H1 (cell line): ENCODE data around the gene CD180. TPM values are rescaled to one million over a fixed set of nuclear protein-coding genes. Genes with fewer than 3 reads are reported as not detected.

ENCODE experiments used
- CTCF ChIA-PET: fragments of 300-600 bp; sonication (Branson Sonifier 250); formaldehyde crosslinking; loops from one replicate; lab custom pipeline; 2021; ENCODE audit not compliant: partially characterized antibody; lab: Charles Lee
- POLR2A ChIA-PET: fragments of 300-600 bp; sonication (Branson Sonifier 250); formaldehyde crosslinking; loops from one replicate; lab custom pipeline; 2021; ENCODE audit warnings: inconsistent platforms; ENCODE audit not compliant: partially characterized antibody; lab: Charles Lee
- DNase-seq, 2 experiments: peaks; one replicate each; pipeline versions ENCODE4 v3.0.0 to v3.0.0-alpha.2; 2010 to 2022; ENCODE audit warnings: low spot score in 2 of 2, low read depth in 1 of 2, mixed read lengths in 1 of 2
- FAIRE-seq: peaks from 2 replicates; lab custom pipeline; 2011; peaks lifted over from hg19 to GRCh38; lab: Jason Lieb, UNC
- H2AFZ ChIP-seq: 2 replicates; pipeline ENCODE4 v1.8.1; 2012; ENCODE audit warnings: low read length, inconsistent platforms
- H2AK5ac ChIP-seq: 2 replicates; pipeline ENCODE4 v1.6.1; 2013; ENCODE audit warnings: low read depth, low read length
- H2BK120ac ChIP-seq: replicated peaks from 2 replicates; pipeline ENCODE3; 2013; ENCODE audit warnings: low read depth, low read length, inconsistent platforms
- H2BK12ac ChIP-seq: 2 replicates; pipeline ENCODE4 v1.6.1; 2013; ENCODE audit warnings: low read depth, low read length
- H2BK15ac ChIP-seq: 2 replicates; pipeline ENCODE4 v1.6.1; 2013; ENCODE audit warnings: low read length
- H2BK20ac ChIP-seq: 2 replicates; pipeline ENCODE4 v1.6.1; 2013; ENCODE audit warnings: low read length
- H2BK5ac ChIP-seq: 2 replicates; pipeline ENCODE4 v1.6.1; 2013; ENCODE audit warnings: low read depth, low read length
- H3K14ac ChIP-seq: 2 replicates; pipeline ENCODE4 v1.6.1; 2013; ENCODE audit warnings: inconsistent platforms; ENCODE audit not compliant: insufficient read length
- H3K18ac ChIP-seq: 2 replicates; pipeline ENCODE4 v1.6.1; 2013; ENCODE audit warnings: low read length; ENCODE audit errors: extremely low read depth
- H3K23ac ChIP-seq: 2 replicates; pipeline ENCODE4 v1.6.1; 2013; ENCODE audit warnings: inconsistent platforms; ENCODE audit not compliant: insufficient read length
- H3K23me2 ChIP-seq: 2 replicates; pipeline ENCODE4 v1.6.1; 2013; ENCODE audit warnings: low read depth, low read length
- H3K27ac ChIP-seq: 2 replicates; pipeline ENCODE4 v1.6.1; 2011; ENCODE audit warnings: low read depth, low read length, inconsistent platforms
- H3K27me3 ChIP-seq, 4 experiments: replicated peaks in 1 of 4; 1 replicate in 1 of 4; 2 replicates in 3 of 4; pipeline versions ENCODE4 v1.6.1 to v1.8.1; 2011 to 2013; ENCODE audit warnings: low read length in 3 of 4, mild to moderate bottlenecking in 3 of 4, inconsistent platforms in 2 of 4, mixed read lengths in 2 of 4, moderate library complexity in 1 of 4; ENCODE audit not compliant: control insufficient read depth in 3 of 4, insufficient read depth in 3 of 4; ENCODE audit errors: extremely low read depth in 1 of 4
- H3K36me3 ChIP-seq, 4 experiments: 2 replicates each; pipeline versions ENCODE4 v1.6.1 to v1.8.1; 2011 to 2013; ENCODE audit warnings: mild to moderate bottlenecking in 4 of 4, low read length in 3 of 4, moderate library complexity in 2 of 4, control low read depth in 1 of 4, inconsistent platforms in 1 of 4; ENCODE audit not compliant: insufficient read depth in 4 of 4, control insufficient read depth in 2 of 4
- H3K4ac ChIP-seq: replicated peaks from 2 replicates; pipeline ENCODE3; 2013; ENCODE audit warnings: low read length, low read depth, mixed read lengths, inconsistent platforms; ENCODE audit not compliant: insufficient read length
- H3K4me1 ChIP-seq, 4 experiments: replicated peaks in 1 of 4; 1 replicate in 1 of 4; 2 replicates in 3 of 4; pipeline versions ENCODE4 v1.6.1 to v1.8.1; 2011 to 2013; ENCODE audit warnings: low read length in 3 of 4, inconsistent platforms in 2 of 4, mixed read lengths in 1 of 4; ENCODE audit not compliant: insufficient read depth in 4 of 4, control insufficient read depth in 3 of 4
- H3K4me2 ChIP-seq, 2 experiments: 2 replicates each; pipeline versions ENCODE4 v1.6.1 to v1.8.1; 2011 to 2013; ENCODE audit warnings: low read depth in 2 of 2, low read length in 2 of 2, control low read depth in 1 of 2, inconsistent platforms in 1 of 2, mild to moderate bottlenecking in 1 of 2; ENCODE audit not compliant: insufficient read depth in 1 of 2
- H3K4me3 ChIP-seq, 4 experiments: fragments of 200-600, 300-600 bp in 1 of 4; sonication (generic), shearing (Covaris generic), sonication (Bioruptor Twin) in 1 of 4; 2 replicates each; pipeline versions ENCODE4 v1.5.1 to v1.8.1; 2011 to 2016; ENCODE audit warnings: low read length in 4 of 4, low read depth in 3 of 4, control low read depth in 2 of 4, inconsistent platforms in 2 of 4, mild to moderate bottlenecking in 2 of 4, mixed read lengths in 1 of 4, moderate library complexity in 1 of 4; ENCODE audit not compliant: insufficient read depth in 2 of 4; ENCODE audit errors: extremely low read depth in 1 of 4
- H3K56ac ChIP-seq: replicated peaks from 2 replicates; pipeline ENCODE3; 2013; ENCODE audit warnings: low read depth, mild to moderate bottlenecking, mixed read lengths, low read length, inconsistent platforms; ENCODE audit not compliant: insufficient read length
- H3K79me1 ChIP-seq: 2 replicates; pipeline ENCODE4 v1.6.1; 2013; ENCODE audit warnings: low read depth, low read length, control low read depth
- H3K79me2 ChIP-seq, 2 experiments: 2 replicates each; pipeline versions ENCODE4 v1.6.1 to v1.8.1; 2012 to 2013; ENCODE audit warnings: low read length in 2 of 2, mild to moderate bottlenecking in 2 of 2, inconsistent platforms in 1 of 2; ENCODE audit not compliant: insufficient read depth in 2 of 2, control insufficient read depth in 1 of 2
- H3K9ac ChIP-seq, 4 experiments: replicated peaks in 1 of 4; 1 replicate in 1 of 4; 2 replicates in 3 of 4; pipeline versions ENCODE4 v1.6.1 to v1.8.1; 2011 to 2013; ENCODE audit warnings: low read depth in 3 of 4, low read length in 3 of 4, control low read depth in 2 of 4, mild to moderate bottlenecking in 2 of 4, moderate library complexity in 2 of 4, inconsistent platforms in 1 of 4; ENCODE audit errors: extremely low read depth in 1 of 4
- H3K9me3 ChIP-seq, 2 experiments: 2 replicates each; pipeline versions ENCODE4 v1.6.1 to v1.8.1; 2012 to 2013; ENCODE audit warnings: mild to moderate bottlenecking in 2 of 2, moderate library complexity in 2 of 2, control low read depth in 1 of 2, inconsistent platforms in 1 of 2, low read depth in 1 of 2, low read length in 1 of 2, mixed read lengths in 1 of 2; ENCODE audit not compliant: insufficient read depth in 2 of 2
- H4K20me1 ChIP-seq, 2 experiments: replicated peaks in 1 of 2; 2 replicates each; pipeline versions ENCODE3 to v1.8.1; 2011 to 2013; ENCODE audit warnings: inconsistent platforms in 2 of 2, low read length in 2 of 2, mild to moderate bottlenecking in 1 of 2; ENCODE audit not compliant: insufficient read depth in 2 of 2, control insufficient read depth in 1 of 2
- H4K5ac ChIP-seq: 2 replicates; pipeline ENCODE4 v1.6.1; 2013; ENCODE audit warnings: low read length, low read depth, mixed read lengths, inconsistent platforms; ENCODE audit not compliant: insufficient read length
- H4K8ac ChIP-seq: 2 replicates; pipeline ENCODE4 v1.8.0; 2013; ENCODE audit warnings: mild to moderate bottlenecking, moderate library complexity, low read length, inconsistent platforms; ENCODE audit not compliant: insufficient read depth; ENCODE audit errors: extremely low read depth
- H4K91ac ChIP-seq: replicated peaks from 2 replicates; pipeline ENCODE3; 2013; ENCODE audit warnings: low read length, mixed read lengths, inconsistent platforms; ENCODE audit not compliant: insufficient read length
- ASH2L ChIP-seq: fragments of 200-600, 300-600 bp; sonication (generic); IDR thresholded peaks from one replicate; pipeline ENCODE4 v1.7.1; 2017; ENCODE audit warnings: low read length
- EZH2 ChIP-seq: fragments of 200-600 bp; sonication (generic); IDR thresholded peaks from 2 replicates; pipeline ENCODE4 v1.7.1; 2012; ENCODE audit warnings: low read depth, mild to moderate bottlenecking, moderate library complexity, low read length, inconsistent platforms; ENCODE audit not compliant: severe bottlenecking
- GTF2F1 ChIP-seq: IDR thresholded peaks from 2 replicates; pipeline ENCODE4 v1.6.1; 2012; ENCODE audit warnings: low read depth, low read length, improper control_type of control experiment, borderline replicate concordance
- KDM5A ChIP-seq: fragments of 200-600 bp; IDR thresholded peaks from 2 replicates; pipeline ENCODE4 v1.7.1; 2012; ENCODE audit warnings: mild to moderate bottlenecking, low read length, inconsistent platforms, mixed read lengths
- RXRA ChIP-seq: IDR thresholded peaks from 2 replicates; pipeline ENCODE4 v1.6.1; 2011; ENCODE audit warnings: low read depth, mild to moderate bottlenecking, low read length, moderate library complexity; ENCODE audit not compliant: insufficient read depth
- SP1 ChIP-seq: IDR thresholded peaks from 2 replicates; pipeline ENCODE4 v1.6.1; 2011; ENCODE audit warnings: low read depth, low read length
- SP4 ChIP-seq: IDR thresholded peaks from 2 replicates; pipeline ENCODE4 v1.6.1; 2012; ENCODE audit warnings: low read length, inconsistent platforms
- TCF12 ChIP-seq: IDR thresholded peaks from 2 replicates; pipeline ENCODE4 v1.6.1; 2011; ENCODE audit warnings: low read depth, mild to moderate bottlenecking, low read length
- YY1 ChIP-seq: IDR thresholded peaks from 2 replicates; pipeline ENCODE4 v1.6.1; 2011; ENCODE audit warnings: low read depth, mild to moderate bottlenecking, low read length
- WGBS, 2 experiments: shearing (Covaris generic) in 1 of 2; methylation state at CpG; one replicate each; pipeline versions ENCODE4 v1.1.6 to v1.1.7; 2013 to 2015; ENCODE audit warnings: low lambda C conversion rate in 2 of 2, mixed read lengths in 2 of 2, inconsistent platforms in 1 of 2, low coverage in 1 of 2, missing lambda C conversion rate in 1 of 2; ENCODE audit not compliant: insufficient replicate concordance in 2 of 2, insufficient coverage in 1 of 2, insufficient read length in 1 of 2; ENCODE audit errors: extremely low coverage in 1 of 2, missing lambda C conversion rate in 1 of 2; 5-methylcytosine and 5-hydroxymethylcytosine counted together
- polyA plus RNA-seq, 7 experiments: library from polyadenylated mRNA; depleted of rRNA in 3 of 7; stranded (reverse) in 5 of 7; unstranded in 2 of 7; fragments of >200 nt in 5 of 7; fragments of 200-250 nt in 2 of 7; gene quantifications; 1 replicate in 5 of 7; 2 replicates in 1 of 7; 4 replicates in 1 of 7; pipeline versions ENCODE4 v1.2.1 to v1.2.3, GENCODE V29; 2011 to 2013; ENCODE audit warnings: missing spikeins in 2 of 7, mixed read lengths in 2 of 7
- total RNA-seq: library from RNA; stranded (reverse); fragmentation: NEBNext Ultra II Directional; extraction: Animal tissue kit (Norgen Biotek cat#: 25700); gene quantifications from 2 replicates; pipeline ENCODE4 v1.2.1, GENCODE V29; 2021
- TF ChIP-seq, protein P1 (sequence below): IDR thresholded peaks from 2 replicates; pipeline ENCODE4 v1.6.1; 2011; ENCODE audit warnings: low read length, improper control_type of control experiment
- TF ChIP-seq, protein P2 (sequence below): IDR thresholded peaks from 2 replicates; pipeline ENCODE4 v1.6.1; 2012; ENCODE audit warnings: low read length, inconsistent platforms
- TF ChIP-seq, protein P3 (sequence below): IDR thresholded peaks from 2 replicates; pipeline ENCODE4 v1.6.1; 2011; ENCODE audit warnings: low read depth, mild to moderate bottlenecking, low read length; ENCODE audit not compliant: insufficient read depth

The CD180 gene
- total and polyA plus RNA-seq, 2 of the 8 experiments (the other 6 are each of a cell fraction or from before 2014, with no cell fraction given), result not detected

DNA sequence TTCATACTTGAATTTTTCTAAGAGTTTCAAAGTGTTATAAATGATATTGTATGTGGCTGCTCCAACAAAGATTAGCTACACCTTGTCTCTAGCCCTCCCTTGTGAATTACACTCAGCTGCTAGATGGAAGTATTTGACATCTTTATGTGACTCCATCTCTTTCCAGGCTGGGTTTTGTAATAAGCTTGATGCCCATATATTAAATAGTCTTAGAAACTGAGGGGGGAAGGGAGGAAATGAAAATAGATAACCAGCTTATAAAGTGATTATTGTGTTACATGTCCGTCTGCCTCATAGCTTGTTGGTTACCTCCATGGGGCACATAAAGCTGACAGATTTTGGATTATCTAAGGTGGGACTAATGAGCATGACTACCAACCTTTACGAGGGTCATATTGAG is 63.4 kb downstream of the CD180 start:
- H3K9me3 ChIP-seq, result no peaks in the 10 kb centered on the region
- no peaks in the 10 kb centered on the region for H3K36me3 ChIP-seq
- DNase-seq, result no peak
- no peaks in the 10 kb centered on the region for H3K79me1 ChIP-seq
- no peak overlapping the region for H3K4me3 ChIP-seq
- H4K20me1 ChIP-seq, result no peaks in the 10 kb centered on the region
- no peaks in the 10 kb centered on the region for H3K23me2 ChIP-seq
- no peak overlapping the region for H3K56ac ChIP-seq
- no peak overlapping the region for H4K5ac ChIP-seq
- no peak overlapping the region for H3K23ac ChIP-seq
- no peak overlapping the region for H3K14ac ChIP-seq
- H4K8ac ChIP-seq, result no peak overlapping the region
- H2BK15ac ChIP-seq, result no peak overlapping the region
- H2BK120ac ChIP-seq, result no peak overlapping the region
- ChIA-PET POLR2A (no interaction called here), CTCF (interaction anchor here (1.0 kb wide), 1 partner anchor 100 kb away, joined by 3 read pairs; no protein-coding TSS in a partner anchor)
- no peak for FAIRE-seq
- H3K4me2 ChIP-seq, result no peak overlapping the region
- H3K27ac ChIP-seq, result no peak overlapping the region
- H2BK12ac ChIP-seq, result no peak overlapping the region
- H3K18ac ChIP-seq, result no peak overlapping the region
- H3K9ac ChIP-seq, result no peak overlapping the region
- H2AFZ ChIP-seq, result no peak overlapping the region
- H2BK20ac ChIP-seq, result no peak overlapping the region
- no peak overlapping the region for H4K91ac ChIP-seq
- no peaks in the 10 kb centered on the region for H3K4me1 ChIP-seq
- H2AK5ac ChIP-seq, result no peak overlapping the region
- no peaks in the 10 kb centered on the region for H3K27me3 ChIP-seq
- no peaks in the 10 kb centered on the region for H3K79me2 ChIP-seq
- no peak overlapping the region for H3K4ac ChIP-seq
- H2BK5ac ChIP-seq, result no peak overlapping the region
- WGBS, 2 experiments, result 47% methylated on average over 2 of the region's 2 CpGs; no CpG with 5 or more reads in 1 of the 2 experiments
- TF ChIP-seq EZH2, result no peak
- TF ChIP-seq GTF2F1, result no peak
- TF ChIP-seq, protein P1, sequence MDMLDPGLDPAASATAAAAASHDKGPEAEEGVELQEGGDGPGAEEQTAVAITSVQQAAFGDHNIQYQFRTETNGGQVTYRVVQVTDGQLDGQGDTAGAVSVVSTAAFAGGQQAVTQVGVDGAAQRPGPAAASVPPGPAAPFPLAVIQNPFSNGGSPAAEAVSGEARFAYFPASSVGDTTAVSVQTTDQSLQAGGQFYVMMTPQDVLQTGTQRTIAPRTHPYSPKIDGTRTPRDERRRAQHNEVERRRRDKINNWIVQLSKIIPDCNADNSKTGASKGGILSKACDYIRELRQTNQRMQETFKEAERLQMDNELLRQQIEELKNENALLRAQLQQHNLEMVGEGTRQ, result no peak
- TF ChIP-seq YY1, result no peak
- TF ChIP-seq RXRA, result no peak
- TF ChIP-seq SP1, result no peak
- no peak for TF ChIP-seq ASH2L
- TF ChIP-seq SP4, result no peak
- TF ChIP-seq, protein P2, sequence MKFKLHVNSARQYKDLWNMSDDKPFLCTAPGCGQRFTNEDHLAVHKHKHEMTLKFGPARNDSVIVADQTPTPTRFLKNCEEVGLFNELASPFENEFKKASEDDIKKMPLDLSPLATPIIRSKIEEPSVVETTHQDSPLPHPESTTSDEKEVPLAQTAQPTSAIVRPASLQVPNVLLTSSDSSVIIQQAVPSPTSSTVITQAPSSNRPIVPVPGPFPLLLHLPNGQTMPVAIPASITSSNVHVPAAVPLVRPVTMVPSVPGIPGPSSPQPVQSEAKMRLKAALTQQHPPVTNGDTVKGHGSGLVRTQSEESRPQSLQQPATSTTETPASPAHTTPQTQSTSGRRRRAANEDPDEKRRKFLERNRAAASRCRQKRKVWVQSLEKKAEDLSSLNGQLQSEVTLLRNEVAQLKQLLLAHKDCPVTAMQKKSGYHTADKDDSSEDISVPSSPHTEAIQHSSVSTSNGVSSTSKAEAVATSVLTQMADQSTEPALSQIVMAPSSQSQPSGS, result no peak
- TF ChIP-seq, protein P3, sequence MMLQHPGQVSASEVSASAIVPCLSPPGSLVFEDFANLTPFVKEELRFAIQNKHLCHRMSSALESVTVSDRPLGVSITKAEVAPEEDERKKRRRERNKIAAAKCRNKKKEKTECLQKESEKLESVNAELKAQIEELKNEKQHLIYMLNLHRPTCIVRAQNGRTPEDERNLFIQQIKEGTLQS, result no peak
- no peak for TF ChIP-seq TCF12
- TF ChIP-seq KDM5A, result no peak
